ENCODE results near the gene ESPNL.

Gene ESPNL

DNA sequence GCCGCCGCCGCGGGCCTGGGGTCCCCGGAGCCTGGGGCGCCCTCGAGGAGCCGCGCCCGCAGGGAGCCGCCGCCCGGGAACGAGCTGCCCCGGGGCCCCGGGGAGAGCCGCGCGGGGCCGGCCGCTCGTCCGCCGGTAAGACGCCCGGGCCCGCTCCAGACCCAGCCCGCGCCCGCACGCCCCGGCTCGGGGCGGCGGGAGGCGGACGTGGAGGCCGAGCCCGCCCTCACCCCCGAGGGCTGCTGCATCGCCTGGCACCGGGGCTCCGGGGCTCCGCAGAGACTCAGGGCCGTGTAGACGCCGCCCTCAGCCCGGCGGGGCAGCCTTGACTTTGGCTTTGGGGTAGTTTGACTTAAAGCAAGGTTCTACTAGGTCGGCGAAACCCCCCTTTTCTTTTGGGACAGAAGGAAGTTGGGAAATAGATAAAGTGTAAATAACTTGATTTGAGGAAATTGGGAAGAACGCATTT, 59.0 kb downstream of the ESPNL start:
- peaks cover 54% of the 10 kb centered on the region for H3K27me3 ChIP-seq (ENCODE audit: control insufficient read depth, insufficient read depth, low read length)
- H3K4me3 ChIP-seq (ENCODE audit: low read depth, low read length) = peak overlapping the region; percentile 68

DNA sequence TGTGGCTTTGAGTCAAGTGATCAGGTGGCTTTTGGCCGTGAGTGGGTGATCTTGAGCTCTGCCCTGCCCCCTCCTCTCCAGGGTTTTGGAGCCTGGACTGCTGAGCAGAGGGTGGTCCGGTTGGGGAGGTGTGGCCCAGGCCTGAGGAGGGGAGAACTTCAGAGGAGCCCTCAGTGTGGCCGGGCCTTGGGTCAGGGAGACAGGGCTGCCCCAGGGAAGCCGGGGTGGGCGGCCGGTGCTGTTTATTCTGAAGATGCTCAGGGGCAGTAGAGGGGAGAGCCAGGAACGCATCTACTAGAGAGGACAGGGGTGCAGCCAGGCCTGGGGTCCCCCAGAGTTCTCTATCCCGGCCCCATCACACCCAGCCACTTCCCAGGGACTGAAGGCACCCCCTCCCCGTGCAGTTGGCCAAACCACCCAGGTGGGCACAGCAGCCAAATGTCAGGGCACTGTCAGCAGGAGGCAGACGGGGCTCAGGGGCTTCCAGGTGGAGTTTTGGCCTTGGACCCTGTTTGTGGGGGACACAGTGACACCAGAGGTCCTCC, 59.6 kb downstream of the ESPNL start:
- H3K27ac ChIP-seq (ENCODE audit: low read depth, low read length) = no peak overlapping the region
- no peaks in the 10 kb centered on the region for H3K9me3 ChIP-seq (ENCODE audit: control insufficient read depth, insufficient read depth, low read length)
- peaks cover 59% of the 10 kb centered on the region for H3K27me3 ChIP-seq (ENCODE audit: control insufficient read depth, insufficient read depth, low read length)
- H3K4me1 ChIP-seq (ENCODE audit: control insufficient read depth, insufficient read depth, low read length) = peaks cover 10% of the 10 kb centered on the region
- H3K4me3 ChIP-seq (ENCODE audit: low read depth, low read length) = peak overlapping the region; percentile 68
- H3K36me3 ChIP-seq (ENCODE audit: control insufficient read depth, insufficient read depth, low read length) = no peaks in the 10 kb centered on the region
- H3K9ac ChIP-seq (ENCODE audit: low read depth, low read length) = no peak overlapping the region

More for the DNA sequence above, 59.0 kb downstream of the ESPNL start:
- Histone ChIP-seq H3K27ac (ENCODE audit: low read depth, low read length) (no peak overlapping the region), H3K9me3 (ENCODE audit: control insufficient read depth, insufficient read depth, low read length) (no peaks in the 10 kb centered on the region), H3K36me3 (ENCODE audit: control insufficient read depth, insufficient read depth, low read length) (no peaks in the 10 kb centered on the region), H3K9ac (ENCODE audit: low read depth, low read length) (no peak overlapping the region), H3K4me1 (ENCODE audit: control insufficient read depth, insufficient read depth, low read length) (peaks cover 10% of the 10 kb centered on the region)

DNA sequence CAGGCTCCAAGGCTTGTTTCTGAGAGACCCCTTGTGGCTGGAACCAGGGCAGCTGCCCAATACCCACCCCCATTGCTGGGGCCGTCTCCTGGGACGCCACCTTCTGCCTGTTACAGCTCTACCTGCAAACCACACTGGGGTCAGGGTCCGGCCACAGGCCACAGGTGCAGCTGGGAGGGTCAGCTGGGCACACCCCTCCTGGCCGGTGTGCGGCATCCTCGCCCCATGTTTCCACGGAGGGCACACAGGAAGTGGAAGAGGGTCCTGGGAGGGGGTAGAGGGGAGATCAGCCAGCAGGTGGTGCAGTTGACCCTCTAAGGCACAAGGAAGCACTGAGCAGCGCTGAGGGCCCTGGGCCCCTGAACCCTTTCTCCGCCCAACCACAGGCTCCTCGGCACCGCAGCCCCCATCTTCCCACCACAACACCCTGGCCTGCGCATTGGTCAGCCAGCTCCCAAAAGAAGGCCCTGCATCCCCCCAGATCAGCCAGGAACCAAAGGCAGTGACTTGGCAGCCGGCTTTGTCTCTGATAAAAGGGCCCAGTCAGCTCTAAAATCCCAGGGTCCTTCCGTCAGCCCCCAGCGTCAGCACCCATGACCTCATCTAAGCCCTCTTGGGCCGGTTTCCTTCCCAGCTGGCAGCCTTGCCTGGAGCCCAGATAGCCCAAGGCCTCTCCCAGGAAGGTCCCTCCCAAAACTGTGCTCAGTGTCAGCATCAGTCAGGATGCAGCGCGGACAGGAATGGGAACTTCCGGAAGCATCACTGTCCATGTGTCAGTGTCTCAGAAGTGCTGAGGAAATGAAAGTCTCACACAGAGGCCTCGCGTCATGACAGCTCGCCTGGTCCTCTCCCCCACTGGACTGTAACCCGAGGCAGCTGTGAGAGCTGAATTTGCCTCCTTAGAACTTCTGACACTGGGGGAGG, 60.3 kb downstream of the ESPNL start:
- Histone ChIP-seq H3K9ac (ENCODE audit: low read depth, low read length) (no peak overlapping the region), H3K4me1 (ENCODE audit: control insufficient read depth, insufficient read depth, low read length) (peaks cover 10% of the 10 kb centered on the region), H3K9me3 (ENCODE audit: control insufficient read depth, insufficient read depth, low read length) (no peaks in the 10 kb centered on the region), H3K27ac (ENCODE audit: low read depth, low read length) (no peak overlapping the region), H3K36me3 (ENCODE audit: control insufficient read depth, insufficient read depth, low read length) (no peaks in the 10 kb centered on the region), H3K4me3 (ENCODE audit: low read depth, low read length) (no peak overlapping the region), H3K27me3 (ENCODE audit: control insufficient read depth, insufficient read depth, low read length) (peaks cover 66% of the 10 kb centered on the region)

DNA sequence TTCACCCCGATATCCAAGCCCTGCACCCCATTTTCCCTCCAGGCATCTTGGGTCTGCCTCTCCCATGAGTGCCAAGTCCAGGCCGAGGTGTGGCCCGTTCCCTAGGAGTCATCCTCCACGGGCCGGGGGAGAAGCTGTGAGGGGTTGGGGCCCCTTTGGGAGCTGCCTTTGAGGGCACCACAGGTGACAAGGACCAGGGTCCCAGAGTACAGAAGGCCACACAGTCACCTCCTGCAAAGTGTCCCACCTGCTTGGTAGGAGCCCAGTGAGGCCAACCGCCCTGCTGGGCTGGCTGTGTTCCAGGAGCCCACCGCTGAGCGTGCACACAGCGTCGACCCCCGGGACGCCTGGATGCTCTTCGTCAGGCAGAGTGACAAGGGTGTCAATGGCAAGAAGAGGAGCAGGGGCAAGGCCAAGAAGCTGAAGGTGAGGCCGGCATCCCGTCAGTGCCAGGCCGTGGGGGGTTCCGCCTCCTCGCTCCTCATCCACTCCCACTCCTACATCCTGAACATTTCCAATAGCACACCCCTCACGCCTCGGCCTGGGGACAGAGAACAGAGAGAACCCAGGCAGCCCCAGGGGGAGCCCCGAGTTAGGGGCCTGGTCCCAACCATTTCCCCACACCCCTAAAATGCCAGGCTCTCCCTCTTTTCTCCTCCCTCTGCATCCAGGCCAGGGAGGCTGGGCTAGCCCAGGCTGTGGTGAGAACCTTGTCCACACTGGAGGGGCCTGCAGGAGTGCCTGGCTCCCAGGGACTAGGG, 61.3 kb downstream of the ESPNL start:
- H3K27ac ChIP-seq (ENCODE audit: low read depth, low read length) = no peak overlapping the region
- H3K9me3 ChIP-seq (ENCODE audit: control insufficient read depth, insufficient read depth, low read length) = no peaks in the 10 kb centered on the region
- no peak overlapping the region for H3K9ac ChIP-seq (ENCODE audit: low read depth, low read length)
- H3K36me3 ChIP-seq (ENCODE audit: control insufficient read depth, insufficient read depth, low read length) = no peaks in the 10 kb centered on the region
- peaks cover 10% of the 10 kb centered on the region for H3K4me1 ChIP-seq (ENCODE audit: control insufficient read depth, insufficient read depth, low read length)
- no peak overlapping the region for H3K4me3 ChIP-seq (ENCODE audit: low read depth, low read length)
- H3K27me3 ChIP-seq (ENCODE audit: control insufficient read depth, insufficient read depth, low read length) = peaks cover 67% of the 10 kb centered on the region

DNA sequence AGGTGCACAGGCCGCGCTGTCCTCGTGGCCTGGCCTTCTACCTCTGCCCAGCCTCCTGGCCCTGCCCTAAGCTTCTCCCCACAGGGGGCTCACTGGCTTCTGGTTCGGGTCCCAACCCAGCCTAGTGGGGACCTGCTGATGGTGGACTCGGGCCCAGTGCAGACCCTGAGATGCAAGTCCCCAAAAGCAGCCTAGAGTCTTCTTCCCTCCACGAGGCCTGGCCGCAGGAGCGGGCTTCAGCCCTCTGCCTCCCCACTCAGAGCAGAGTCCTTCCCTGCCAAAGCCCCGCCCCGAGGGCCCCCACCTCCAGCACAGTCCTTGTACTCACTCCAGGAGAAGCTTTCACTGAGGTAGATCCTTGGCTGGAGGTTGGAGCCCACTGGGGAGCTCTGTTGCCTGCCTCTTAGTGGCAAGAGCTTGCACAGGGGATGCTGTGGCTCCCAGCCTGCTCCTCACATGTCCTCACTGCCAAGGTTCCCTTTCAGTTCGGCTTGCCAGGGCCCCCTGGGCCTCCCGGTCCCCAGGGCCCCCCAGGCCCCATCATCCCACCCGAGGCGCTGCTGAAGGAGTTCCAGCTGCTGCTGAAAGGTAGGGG, 62.2 kb downstream of the ESPNL start:
- H3K9me3 ChIP-seq (ENCODE audit: control insufficient read depth, insufficient read depth, low read length) = no peaks in the 10 kb centered on the region
- H3K27ac ChIP-seq (ENCODE audit: low read depth, low read length) = no peak overlapping the region
- H3K4me3 ChIP-seq (ENCODE audit: low read depth, low read length) = no peak overlapping the region
- H3K36me3 ChIP-seq (ENCODE audit: control insufficient read depth, insufficient read depth, low read length) = no peaks in the 10 kb centered on the region
- H3K4me1 ChIP-seq (ENCODE audit: control insufficient read depth, insufficient read depth, low read length) = peaks cover 10% of the 10 kb centered on the region
- H3K9ac ChIP-seq (ENCODE audit: low read depth, low read length) = no peak overlapping the region
- H3K27me3 ChIP-seq (ENCODE audit: control insufficient read depth, insufficient read depth, low read length) = peaks cover 67% of the 10 kb centered on the region

DNA sequence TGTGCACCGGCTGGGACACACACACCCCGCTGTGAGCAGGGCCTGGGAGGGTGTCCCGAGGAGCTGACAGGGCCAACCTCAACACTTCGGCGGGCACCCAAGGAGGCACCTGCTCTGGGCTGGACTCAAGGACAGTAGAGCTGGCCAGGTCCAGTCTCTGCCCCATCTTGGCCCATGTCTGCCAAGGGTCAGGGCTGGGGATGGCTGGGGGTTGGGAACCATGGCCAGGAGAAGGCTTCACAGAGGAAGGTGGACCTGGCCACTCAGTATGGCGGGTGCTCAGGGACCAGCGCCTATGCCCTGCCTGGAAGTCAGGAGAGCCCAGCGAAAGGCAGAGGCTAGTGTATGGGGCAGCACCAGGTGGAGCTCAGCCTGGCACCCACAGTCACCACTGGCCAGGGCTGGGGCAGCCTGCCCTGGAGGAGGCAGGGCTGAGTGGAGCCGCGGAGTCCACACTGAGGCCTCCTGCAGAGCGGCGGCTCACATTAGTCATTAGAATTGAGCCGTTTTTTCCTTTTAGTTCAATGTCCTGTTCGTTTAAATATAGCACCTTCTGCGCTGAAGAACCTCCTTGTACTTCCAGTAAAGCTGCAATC, 62.8 kb downstream of the ESPNL start:
- Histone ChIP-seq H3K9ac (ENCODE audit: low read depth, low read length) (no peak overlapping the region), H3K4me3 (ENCODE audit: low read depth, low read length) (no peak overlapping the region; the same call in 1 of the 2 replicates)

DNA sequence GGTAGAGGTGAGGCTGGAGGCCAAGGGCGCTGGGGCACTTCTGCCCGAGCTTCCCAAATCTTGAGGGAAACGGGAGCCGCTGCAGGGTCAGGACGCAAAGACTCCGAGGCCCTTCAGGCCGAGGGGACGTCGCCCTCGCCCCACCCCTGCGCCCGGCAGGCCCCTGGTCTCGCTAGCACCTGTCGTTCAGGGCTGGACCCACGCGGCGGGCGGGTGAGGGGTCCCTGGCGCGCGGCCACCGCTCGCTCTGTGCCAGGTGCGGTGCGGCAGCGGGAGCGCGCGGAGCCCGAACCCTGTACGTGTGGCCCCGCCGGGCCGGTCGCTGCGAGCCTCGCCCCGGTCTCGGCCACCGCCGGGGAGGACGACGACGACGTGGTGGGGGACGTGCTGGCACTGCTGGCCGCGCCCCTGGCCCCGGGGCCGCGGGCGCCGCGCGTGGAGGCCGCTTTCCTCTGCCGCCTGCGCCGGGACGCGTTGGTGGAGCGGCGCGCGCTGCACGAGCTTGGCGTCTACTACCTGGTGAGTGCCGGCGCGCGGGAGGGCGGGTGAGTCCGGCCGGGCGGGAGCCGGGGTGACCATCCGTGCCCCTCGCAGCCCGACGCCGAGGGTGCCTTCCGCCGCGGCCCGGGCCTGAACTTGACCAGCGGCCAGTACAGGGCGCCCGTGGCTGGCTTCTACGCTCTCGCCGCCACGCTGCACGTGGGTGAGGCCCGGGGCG, 63.5 kb downstream of the ESPNL start:
- H3K27me3 ChIP-seq (ENCODE audit: control insufficient read depth, insufficient read depth, low read length) = peaks cover 61% of the 10 kb centered on the region
- peaks cover 10% of the 10 kb centered on the region for H3K4me1 ChIP-seq (ENCODE audit: control insufficient read depth, insufficient read depth, low read length)
- no peak overlapping the region for H3K9ac ChIP-seq (ENCODE audit: low read depth, low read length)
- no peaks in the 10 kb centered on the region for H3K36me3 ChIP-seq (ENCODE audit: control insufficient read depth, insufficient read depth, low read length)
- H3K9me3 ChIP-seq (ENCODE audit: control insufficient read depth, insufficient read depth, low read length) = no peaks in the 10 kb centered on the region
- H3K27ac ChIP-seq (ENCODE audit: low read depth, low read length) = no peak overlapping the region
- H3K4me3 ChIP-seq (ENCODE audit: low read depth, low read length) = peak overlapping the region; percentile 60; the same call in 1 of the 2 replicates

More for the DNA sequence above, 62.8 kb downstream of the ESPNL start:
- Histone ChIP-seq H3K4me1 (ENCODE audit: control insufficient read depth, insufficient read depth, low read length) (peaks cover 10% of the 10 kb centered on the region), H3K27ac (ENCODE audit: low read depth, low read length) (no peak overlapping the region), H3K9me3 (ENCODE audit: control insufficient read depth, insufficient read depth, low read length) (no peaks in the 10 kb centered on the region), H3K27me3 (ENCODE audit: control insufficient read depth, insufficient read depth, low read length) (peaks cover 67% of the 10 kb centered on the region), H3K36me3 (ENCODE audit: control insufficient read depth, insufficient read depth, low read length) (no peaks in the 10 kb centered on the region)

DNA sequence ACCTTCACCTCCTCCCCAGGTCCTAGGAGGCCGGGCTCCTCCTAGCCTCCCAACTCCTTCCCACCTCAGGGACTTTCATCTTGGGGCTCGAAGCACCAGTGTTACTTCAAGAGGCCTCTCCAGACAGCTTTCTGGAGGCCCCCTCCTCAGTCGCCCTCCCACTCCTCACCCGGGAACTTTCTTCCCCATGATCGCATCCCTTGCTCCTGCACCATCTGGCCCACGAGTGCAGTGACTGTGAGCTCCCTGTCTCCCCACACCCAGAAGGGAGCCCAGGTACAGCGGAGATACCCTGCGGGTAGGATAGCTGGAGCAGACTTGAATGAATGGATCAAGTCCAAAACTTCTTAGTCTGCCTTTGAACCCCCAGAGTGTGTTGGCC, 64.8 kb downstream of the ESPNL start:
- Histone ChIP-seq H3K36me3 (ENCODE audit: control insufficient read depth, insufficient read depth, low read length) (peaks cover 12% of the 10 kb centered on the region), H3K4me3 (ENCODE audit: low read depth, low read length) (no peak overlapping the region), H3K9me3 (ENCODE audit: control insufficient read depth, insufficient read depth, low read length) (no peaks in the 10 kb centered on the region), H3K27me3 (ENCODE audit: control insufficient read depth, insufficient read depth, low read length) (peaks cover 53% of the 10 kb centered on the region), H3K27ac (ENCODE audit: low read depth, low read length) (no peak overlapping the region), H3K9ac (ENCODE audit: low read depth, low read length) (no peak overlapping the region), H3K4me1 (ENCODE audit: control insufficient read depth, insufficient read depth, low read length) (peaks cover 8% of the 10 kb centered on the region)

DNA sequence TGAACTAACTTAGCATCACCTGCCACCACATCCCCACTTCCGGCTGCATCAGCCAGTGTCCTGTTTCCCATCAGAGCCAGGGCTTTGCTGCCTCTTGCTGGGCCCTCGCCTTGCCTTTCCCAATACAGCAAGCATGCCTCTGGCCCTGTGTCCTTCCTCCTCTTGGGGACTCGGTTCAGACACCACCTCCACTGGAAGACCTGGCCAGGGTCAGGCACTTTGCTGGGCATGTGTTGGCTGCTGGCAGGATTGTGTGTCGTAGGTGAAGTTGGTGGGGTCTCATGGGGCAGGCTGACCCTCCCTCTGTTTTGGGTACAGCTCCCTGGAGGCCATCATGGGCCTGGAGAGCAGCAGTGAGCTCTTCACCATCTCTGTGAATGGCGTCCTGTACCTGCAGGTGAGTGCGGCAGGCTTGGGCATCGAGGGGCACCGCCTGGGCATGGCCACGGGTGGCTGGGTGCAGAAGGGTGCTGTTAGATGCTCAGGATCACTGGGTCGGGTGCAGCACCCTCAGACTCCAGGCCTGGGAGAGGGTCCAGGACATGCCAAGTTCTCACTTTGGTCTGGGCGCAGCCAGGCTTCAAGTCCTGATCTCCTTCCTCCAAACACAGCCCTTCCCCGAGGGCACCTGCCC, 65.3 kb downstream of the ESPNL start:
- H3K9ac ChIP-seq (ENCODE audit: low read depth, low read length) = no peak overlapping the region
- H3K27ac ChIP-seq (ENCODE audit: low read depth, low read length) = no peak overlapping the region
- peaks cover 3% of the 10 kb centered on the region for H3K4me1 ChIP-seq (ENCODE audit: control insufficient read depth, insufficient read depth, low read length)
- peaks cover 17% of the 10 kb centered on the region for H3K36me3 ChIP-seq (ENCODE audit: control insufficient read depth, insufficient read depth, low read length)
- H3K27me3 ChIP-seq (ENCODE audit: control insufficient read depth, insufficient read depth, low read length) = peaks cover 48% of the 10 kb centered on the region
- H3K9me3 ChIP-seq (ENCODE audit: control insufficient read depth, insufficient read depth, low read length) = no peaks in the 10 kb centered on the region
- no peak overlapping the region for H3K4me3 ChIP-seq (ENCODE audit: low read depth, low read length)
